Neural progenitor cell (in vitro differentiated cells): Measurements from ENCODE around the gene LRP2BP.

ENCODE experiments used
- CTCF ChIP-seq: fragments of 200-600 bp; sonication (generic); IDR thresholded peaks from 2 replicates; pipeline ENCODE4 v1.5.1; 2017; ENCODE audit warnings: antibody characterized with exemption, mild to moderate bottlenecking
- EZH2phosphoT487 ChIP-seq: fragments of 200-600 bp; sonication (generic); IDR thresholded peaks from 2 replicates; pipeline ENCODE4 v1.6.1; 2017; ENCODE audit warnings: antibody characterized with exemption

GRCh38 chr4:185352741-185353140 lies 43.0 kb downstream of the LRP2BP start:
- TF ChIP-seq CTCF (no peak), EZH2phosphoT487 (no peak)
